GM18508 (cell line): ENCODE results near the gene PPFIA2.

Experiments
- ATAC-seq: cut with Tn5 transposase; IDR thresholded peaks from one replicate; pipeline ENCODE4 v1.9.1; 2021; ENCODE audit warnings: moderate number of reproducible peaks; ENCODE audit not compliant: insufficient read depth, unreplicated experiment

PPFIA2 gene

GRCh38 chr12:81369175-81369574 lies 390.0 kb downstream of the PPFIA2 start:
- no peak for ATAC-seq

GRCh38 chr12:81365284-81365683 lies 393.9 kb downstream of the PPFIA2 start:
- no peak for ATAC-seq

GRCh38 chr12:81360916-81361315 lies 398.2 kb downstream of the PPFIA2 start:
- ATAC-seq = no peak

GRCh38 chr12:81359736-81360135 lies 399.4 kb downstream of the PPFIA2 start:
- ATAC-seq = no peak

- ATAC-seq = no peak
These were observed 404.7 kb downstream of the PPFIA2 start for GRCh38 chr12:81354327-81354932.

- ATAC-seq = no peak
These were observed 408.8 kb downstream of the PPFIA2 start for GRCh38 chr12:81350309-81350708.

GRCh38 chr12:81347404-81347803 lies 411.7 kb downstream of the PPFIA2 start:
- no peak for ATAC-seq

GRCh38 chr12:81340910-81341309 lies 418.2 kb downstream of the PPFIA2 start:
- no peak for ATAC-seq

GRCh38 chr12:81339071-81339470 lies 420.1 kb downstream of the PPFIA2 start:
- no peak for ATAC-seq

GRCh38 chr12:81337886-81338285 lies 421.3 kb downstream of the PPFIA2 start:
- no peak for ATAC-seq

- ATAC-seq = no peak
These were observed 425.3 kb downstream of the PPFIA2 start for GRCh38 chr12:81333812-81334211.

- ATAC-seq = no peak
These were observed 427.1 kb downstream of the PPFIA2 start for GRCh38 chr12:81332054-81332453.

- no peak for ATAC-seq
These were observed 428.7 kb downstream of the PPFIA2 start for GRCh38 chr12:81330480-81330879.

- ATAC-seq = peak; percentile 73
These were observed 430.1 kb downstream of the PPFIA2 start for GRCh38 chr12:81329085-81329484.

GRCh38 chr12:81327425-81327824 lies 431.7 kb downstream of the PPFIA2 start:
- no peak for ATAC-seq

- ATAC-seq = no peak
These were observed 434.1 kb downstream of the PPFIA2 start for GRCh38 chr12:81325086-81325485.

GRCh38 chr12:81314903-81315531 lies 444.1 kb downstream of the PPFIA2 start:
- ATAC-seq = no peak

- no peak for ATAC-seq
These were observed 455.2 kb downstream of the PPFIA2 start for GRCh38 chr12:81303935-81304334.

GRCh38 chr12:81300454-81300853 lies 458.7 kb downstream of the PPFIA2 start:
- no peak for ATAC-seq

GRCh38 chr12:81297601-81298000 lies 461.5 kb downstream of the PPFIA2 start:
- ATAC-seq = no peak

- no peak for ATAC-seq
These were observed 462.4 kb downstream of the PPFIA2 start for GRCh38 chr12:81296556-81297305.

GRCh38 chr12:81295251-81295650 lies 463.9 kb downstream of the PPFIA2 start:
- no peak for ATAC-seq
